SK-N-SH treated with all-trans-retinoic acid at 6 μM for 48 hours (cell line): ENCODE data around the gene GRIA3.

ENCODE experiments used
- ARNTL ChIP-seq: fragments of 450-650 bp; formaldehyde crosslinking; IDR thresholded peaks from 2 replicates; pipeline ENCODE4 v1.5.0; 2020; ENCODE audit warnings: low read depth, mild to moderate bottlenecking, moderate library complexity, borderline replicate concordance
- BACH2 ChIP-seq: fragments of 250-450 bp; sonication (Bioruptor Pico); IDR thresholded peaks from 2 replicates; pipeline ENCODE4 v1.9.0; 2021; ENCODE audit warnings: mild to moderate bottlenecking, borderline replicate concordance
- CSDC2 ChIP-seq: fragments of 250-450 bp; sonication (Bioruptor Pico); IDR thresholded peaks from 2 replicates; pipeline ENCODE4 v1.5.0; 2020; ENCODE audit warnings: mild to moderate bottlenecking, moderate library complexity
- ESRRG ChIP-seq: fragments of 250-450 bp; sonication (Bioruptor Pico); IDR thresholded peaks from 2 replicates; pipeline ENCODE4 v1.6.1; 2021; ENCODE audit warnings: mild to moderate bottlenecking
- GLIS3 ChIP-seq: fragments of 250-450 bp; sonication (Bioruptor Pico); IDR thresholded peaks from 2 replicates; pipeline ENCODE4 v1.5.0; 2020; ENCODE audit warnings: mild to moderate bottlenecking, moderate library complexity
- OSR1 ChIP-seq: fragments of 250-450 bp; sonication (Bioruptor Pico); IDR thresholded peaks from 2 replicates; pipeline ENCODE4 v1.8.0; 2022; ENCODE audit warnings: moderate library complexity, mild to moderate bottlenecking, inconsistent platforms
- PPARA ChIP-seq: fragments of 250-450 bp; sonication (Bioruptor Pico); IDR thresholded peaks from 2 replicates; pipeline ENCODE4 v1.5.0; 2020; ENCODE audit warnings: mild to moderate bottlenecking, borderline replicate concordance
- TOX ChIP-seq: fragments of 250-450 bp; sonication (Bioruptor Pico); IDR thresholded peaks from 2 replicates; pipeline ENCODE4 v1.8.0; 2021; ENCODE audit warnings: mild to moderate bottlenecking, moderate library complexity, borderline replicate concordance
- ZC3H10 ChIP-seq: fragments of 250-450 bp; sonication (Bioruptor Pico); IDR thresholded peaks from 2 replicates; pipeline ENCODE4 v1.5.1; 2021; ENCODE audit warnings: mild to moderate bottlenecking, moderate library complexity
- ZFP30 ChIP-seq: fragments of 450-650 bp; formaldehyde crosslinking; IDR thresholded peaks from 2 replicates; pipeline ENCODE4 v1.5.0; 2022; ENCODE audit warnings: mild to moderate bottlenecking, moderate library complexity
- TF ChIP-seq, protein P1 (sequence below): fragments of 250-450 bp; sonication (Bioruptor Pico); IDR thresholded peaks from 2 replicates; pipeline ENCODE4 v1.8.0; 2020; ENCODE audit warnings: mild to moderate bottlenecking, moderate library complexity, borderline replicate concordance
- TF ChIP-seq, protein P2 (sequence below): fragments of 250-450 bp; sonication (Bioruptor Pico); IDR thresholded peaks from 2 replicates; pipeline ENCODE4 v1.5.1; 2021; ENCODE audit warnings: mild to moderate bottlenecking, moderate library complexity
- TF ChIP-seq, protein P3 (sequence below): fragments of 250-450 bp; sonication (Bioruptor Pico); IDR thresholded peaks from 2 replicates; pipeline ENCODE4 v1.5.0; 2020; ENCODE audit warnings: mild to moderate bottlenecking, moderate library complexity
- TF ChIP-seq, protein P4 (sequence below): fragments of 250-450 bp; sonication (Bioruptor Pico); IDR thresholded peaks from 2 replicates; pipeline ENCODE4 v1.8.0; 2021; ENCODE audit warnings: low read depth, mild to moderate bottlenecking, moderate library complexity, borderline replicate concordance

DNA sequence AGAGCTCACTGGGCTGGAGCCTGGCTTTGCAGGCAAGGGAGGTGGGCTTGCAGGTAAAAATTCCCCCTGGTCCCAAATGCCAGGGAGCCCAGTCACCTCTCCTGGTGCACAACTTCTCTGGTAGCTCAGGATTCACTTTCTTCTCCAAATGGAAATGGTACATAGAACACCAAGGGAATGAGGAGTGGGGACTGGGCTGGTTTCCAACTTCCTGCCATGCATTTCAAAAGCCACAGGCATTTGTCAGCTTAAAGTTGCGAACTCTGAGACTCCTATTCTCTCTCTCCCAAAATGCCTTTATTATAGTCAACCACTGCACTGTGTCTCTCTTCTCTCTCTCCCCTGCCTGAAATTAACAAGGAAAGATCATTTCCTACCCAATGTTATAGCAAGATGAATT lies 177.3 kb downstream of the GRIA3 start:
- TF ChIP-seq PPARA (CRISPR knock-in tag) (no peak), CSDC2 (CRISPR knock-in tag) (no peak), BACH2 (CRISPR knock-in tag) (no peak), GLIS3 (CRISPR knock-in tag) (no peak), OSR1 (CRISPR knock-in tag) (no peak), ZFP30 (no peak), ESRRG (CRISPR knock-in tag) (no peak), ARNTL (CRISPR knock-in tag) (no peak), TOX (no peak), ZC3H10 (CRISPR knock-in tag) (no peak)
- TF ChIP-seq, protein P1, sequence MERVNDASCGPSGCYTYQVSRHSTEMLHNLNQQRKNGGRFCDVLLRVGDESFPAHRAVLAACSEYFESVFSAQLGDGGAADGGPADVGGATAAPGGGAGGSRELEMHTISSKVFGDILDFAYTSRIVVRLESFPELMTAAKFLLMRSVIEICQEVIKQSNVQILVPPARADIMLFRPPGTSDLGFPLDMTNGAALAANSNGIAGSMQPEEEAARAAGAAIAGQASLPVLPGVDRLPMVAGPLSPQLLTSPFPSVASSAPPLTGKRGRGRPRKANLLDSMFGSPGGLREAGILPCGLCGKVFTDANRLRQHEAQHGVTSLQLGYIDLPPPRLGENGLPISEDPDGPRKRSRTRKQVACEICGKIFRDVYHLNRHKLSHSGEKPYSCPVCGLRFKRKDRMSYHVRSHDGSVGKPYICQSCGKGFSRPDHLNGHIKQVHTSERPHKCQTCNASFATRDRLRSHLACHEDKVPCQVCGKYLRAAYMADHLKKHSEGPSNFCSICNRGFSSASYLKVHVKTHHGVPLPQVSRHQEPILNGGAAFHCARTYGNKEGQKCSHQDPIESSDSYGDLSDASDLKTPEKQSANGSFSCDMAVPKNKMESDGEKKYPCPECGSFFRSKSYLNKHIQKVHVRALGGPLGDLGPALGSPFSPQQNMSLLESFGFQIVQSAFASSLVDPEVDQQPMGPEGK = no peak
- TF ChIP-seq, protein P2, sequence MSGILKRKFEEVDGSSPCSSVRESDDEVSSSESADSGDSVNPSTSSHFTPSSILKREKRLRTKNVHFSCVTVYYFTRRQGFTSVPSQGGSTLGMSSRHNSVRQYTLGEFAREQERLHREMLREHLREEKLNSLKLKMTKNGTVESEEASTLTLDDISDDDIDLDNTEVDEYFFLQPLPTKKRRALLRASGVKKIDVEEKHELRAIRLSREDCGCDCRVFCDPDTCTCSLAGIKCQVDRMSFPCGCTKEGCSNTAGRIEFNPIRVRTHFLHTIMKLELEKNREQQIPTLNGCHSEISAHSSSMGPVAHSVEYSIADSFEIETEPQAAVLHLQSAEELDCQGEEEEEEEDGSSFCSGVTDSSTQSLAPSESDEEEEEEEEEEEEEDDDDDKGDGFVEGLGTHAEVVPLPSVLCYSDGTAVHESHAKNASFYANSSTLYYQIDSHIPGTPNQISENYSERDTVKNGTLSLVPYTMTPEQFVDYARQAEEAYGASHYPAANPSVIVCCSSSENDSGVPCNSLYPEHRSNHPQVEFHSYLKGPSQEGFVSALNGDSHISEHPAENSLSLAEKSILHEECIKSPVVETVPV (CRISPR knock-in tag) = no peak
- TF ChIP-seq, protein P3, sequence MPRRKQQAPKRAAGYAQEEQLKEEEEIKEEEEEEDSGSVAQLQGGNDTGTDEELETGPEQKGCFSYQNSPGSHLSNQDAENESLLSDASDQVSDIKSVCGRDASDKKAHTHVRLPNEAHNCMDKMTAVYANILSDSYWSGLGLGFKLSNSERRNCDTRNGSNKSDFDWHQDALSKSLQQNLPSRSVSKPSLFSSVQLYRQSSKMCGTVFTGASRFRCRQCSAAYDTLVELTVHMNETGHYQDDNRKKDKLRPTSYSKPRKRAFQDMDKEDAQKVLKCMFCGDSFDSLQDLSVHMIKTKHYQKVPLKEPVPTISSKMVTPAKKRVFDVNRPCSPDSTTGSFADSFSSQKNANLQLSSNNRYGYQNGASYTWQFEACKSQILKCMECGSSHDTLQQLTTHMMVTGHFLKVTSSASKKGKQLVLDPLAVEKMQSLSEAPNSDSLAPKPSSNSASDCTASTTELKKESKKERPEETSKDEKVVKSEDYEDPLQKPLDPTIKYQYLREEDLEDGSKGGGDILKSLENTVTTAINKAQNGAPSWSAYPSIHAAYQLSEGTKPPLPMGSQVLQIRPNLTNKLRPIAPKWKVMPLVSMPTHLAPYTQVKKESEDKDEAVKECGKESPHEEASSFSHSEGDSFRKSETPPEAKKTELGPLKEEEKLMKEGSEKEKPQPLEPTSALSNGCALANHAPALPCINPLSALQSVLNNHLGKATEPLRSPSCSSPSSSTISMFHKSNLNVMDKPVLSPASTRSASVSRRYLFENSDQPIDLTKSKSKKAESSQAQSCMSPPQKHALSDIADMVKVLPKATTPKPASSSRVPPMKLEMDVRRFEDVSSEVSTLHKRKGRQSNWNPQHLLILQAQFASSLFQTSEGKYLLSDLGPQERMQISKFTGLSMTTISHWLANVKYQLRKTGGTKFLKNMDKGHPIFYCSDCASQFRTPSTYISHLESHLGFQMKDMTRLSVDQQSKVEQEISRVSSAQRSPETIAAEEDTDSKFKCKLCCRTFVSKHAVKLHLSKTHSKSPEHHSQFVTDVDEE (CRISPR knock-in tag) = no peak
- TF ChIP-seq, protein P4, sequence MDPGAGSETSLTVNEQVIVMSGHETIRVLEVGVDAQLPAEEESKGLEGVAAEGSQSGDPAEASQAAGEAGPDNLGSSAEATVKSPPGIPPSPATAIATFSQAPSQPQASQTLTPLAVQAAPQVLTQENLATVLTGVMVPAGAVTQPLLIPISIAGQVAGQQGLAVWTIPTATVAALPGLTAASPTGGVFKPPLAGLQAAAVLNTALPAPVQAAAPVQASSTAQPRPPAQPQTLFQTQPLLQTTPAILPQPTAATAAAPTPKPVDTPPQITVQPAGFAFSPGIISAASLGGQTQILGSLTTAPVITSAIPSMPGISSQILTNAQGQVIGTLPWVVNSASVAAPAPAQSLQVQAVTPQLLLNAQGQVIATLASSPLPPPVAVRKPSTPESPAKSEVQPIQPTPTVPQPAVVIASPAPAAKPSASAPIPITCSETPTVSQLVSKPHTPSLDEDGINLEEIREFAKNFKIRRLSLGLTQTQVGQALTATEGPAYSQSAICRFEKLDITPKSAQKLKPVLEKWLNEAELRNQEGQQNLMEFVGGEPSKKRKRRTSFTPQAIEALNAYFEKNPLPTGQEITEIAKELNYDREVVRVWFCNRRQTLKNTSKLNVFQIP (CRISPR knock-in tag) = no peak
